ENCODE data around the gene TMEM150C.
A peak's percentile ranks its signal among the peaks of the same experiment; 100 is the strongest.

TMEM150C gene

GRCh38 chr4:82447886-82448285 is 113.9 kb downstream of the TMEM150C start:
- TF ChIP-seq, protein P1, sequence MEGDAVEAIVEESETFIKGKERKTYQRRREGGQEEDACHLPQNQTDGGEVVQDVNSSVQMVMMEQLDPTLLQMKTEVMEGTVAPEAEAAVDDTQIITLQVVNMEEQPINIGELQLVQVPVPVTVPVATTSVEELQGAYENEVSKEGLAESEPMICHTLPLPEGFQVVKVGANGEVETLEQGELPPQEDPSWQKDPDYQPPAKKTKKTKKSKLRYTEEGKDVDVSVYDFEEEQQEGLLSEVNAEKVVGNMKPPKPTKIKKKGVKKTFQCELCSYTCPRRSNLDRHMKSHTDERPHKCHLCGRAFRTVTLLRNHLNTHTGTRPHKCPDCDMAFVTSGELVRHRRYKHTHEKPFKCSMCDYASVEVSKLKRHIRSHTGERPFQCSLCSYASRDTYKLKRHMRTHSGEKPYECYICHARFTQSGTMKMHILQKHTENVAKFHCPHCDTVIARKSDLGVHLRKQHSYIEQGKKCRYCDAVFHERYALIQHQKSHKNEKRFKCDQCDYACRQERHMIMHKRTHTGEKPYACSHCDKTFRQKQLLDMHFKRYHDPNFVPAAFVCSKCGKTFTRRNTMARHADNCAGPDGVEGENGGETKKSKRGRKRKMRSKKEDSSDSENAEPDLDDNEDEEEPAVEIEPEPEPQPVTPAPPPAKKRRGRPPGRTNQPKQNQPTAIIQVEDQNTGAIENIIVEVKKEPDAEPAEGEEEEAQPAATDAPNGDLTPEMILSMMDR (IDR thresholded peaks at IDR 0.05; ENCODE audit: insufficient read depth, low read depth, low read length, missing control alignments): no peak
- DNase-seq (ENCODE audit: low read depth): no peak
- H3K4me3 ChIP-seq (ENCODE audit: low read length): no peak overlapping the region

DNA sequence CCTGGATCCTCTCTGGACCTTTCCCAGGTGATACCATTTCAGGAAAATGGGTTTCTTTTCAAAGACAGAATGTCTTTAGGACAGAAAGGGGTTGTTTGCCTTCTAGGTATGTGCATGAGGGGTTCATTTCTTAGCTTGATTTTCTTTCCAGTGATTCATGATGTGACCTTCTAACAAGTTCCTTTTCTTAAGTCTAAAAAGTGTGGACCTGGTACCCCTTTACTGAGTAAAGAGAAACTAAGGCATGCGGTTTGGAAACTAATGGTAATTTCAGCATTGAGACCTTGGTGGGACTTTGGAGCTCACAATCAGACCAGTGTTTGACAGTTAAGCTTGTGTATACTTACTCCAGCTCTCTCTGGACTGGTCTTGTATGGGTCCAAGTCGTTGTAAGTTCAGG is 122.7 kb downstream of the TMEM150C start:
- TF ChIP-seq, protein P1 (IDR thresholded peaks at IDR 0.05; ENCODE audit: insufficient read depth, low read depth, low read length, missing control alignments): no peak
- DNase-seq (ENCODE audit: low read depth): no peak
- no peak overlapping the region for H3K4me3 ChIP-seq (ENCODE audit: low read length)

GRCh38 chr4:82437285-82438005 is 124.3 kb downstream of the TMEM150C start:
- peak overlapping the region; percentile 14 for H3K4me3 ChIP-seq (ENCODE audit: low read length)
- TF ChIP-seq, protein P1 (IDR thresholded peaks at IDR 0.05; ENCODE audit: insufficient read depth, low read depth, low read length, missing control alignments): no peak
- peak; percentile 97 for DNase-seq (ENCODE audit: low read depth)

DNA sequence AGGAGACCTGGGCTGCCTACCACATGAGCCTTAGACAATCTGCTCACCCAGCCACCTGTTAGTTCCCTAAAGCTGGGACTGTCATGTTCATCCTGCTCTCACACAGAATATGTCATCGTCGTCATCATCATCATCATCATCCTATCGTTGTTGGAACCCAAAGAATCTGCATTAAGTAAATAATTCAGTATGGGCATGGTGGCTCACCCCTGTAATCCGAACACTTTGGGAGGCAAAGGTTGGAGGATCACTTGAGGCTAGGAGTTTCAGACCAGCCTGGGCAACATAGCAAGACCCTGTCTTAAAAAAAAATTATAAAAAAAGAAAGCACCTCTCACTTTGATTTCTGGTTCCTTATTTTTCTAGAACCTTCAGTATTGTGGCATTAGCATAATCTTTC is 125.0 kb downstream of the TMEM150C start:
- TF ChIP-seq, protein P1 (IDR thresholded peaks at IDR 0.05; ENCODE audit: insufficient read depth, low read depth, low read length, missing control alignments): no peak
- DNase-seq (ENCODE audit: low read depth): no peak
- no peak overlapping the region for H3K4me3 ChIP-seq (ENCODE audit: low read length)

DNA sequence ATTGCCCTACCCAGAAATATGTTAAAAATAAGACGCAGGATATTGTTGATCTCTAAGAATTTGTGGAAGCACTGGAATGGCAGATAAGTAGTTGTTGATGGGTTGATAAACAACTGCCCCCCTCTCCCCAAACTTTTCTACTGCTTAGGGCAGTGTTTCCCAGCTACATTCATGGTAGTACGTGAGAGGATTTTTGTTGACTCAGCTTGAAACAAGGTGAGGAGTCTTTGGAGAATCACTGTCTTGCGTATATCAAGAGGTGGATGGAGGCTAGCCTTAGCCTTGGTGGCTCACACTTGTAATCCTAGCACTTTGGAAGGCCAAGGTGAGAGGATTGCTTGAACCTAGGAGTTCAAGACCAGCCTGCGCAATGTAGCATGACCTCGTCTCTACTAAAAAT is 125.7 kb downstream of the TMEM150C start:
- DNase-seq (ENCODE audit: low read depth): no peak
- H3K4me3 ChIP-seq (ENCODE audit: low read length): no peak overlapping the region
- TF ChIP-seq, protein P1 (IDR thresholded peaks at IDR 0.05; ENCODE audit: insufficient read depth, low read depth, low read length, missing control alignments): no peak

DNA sequence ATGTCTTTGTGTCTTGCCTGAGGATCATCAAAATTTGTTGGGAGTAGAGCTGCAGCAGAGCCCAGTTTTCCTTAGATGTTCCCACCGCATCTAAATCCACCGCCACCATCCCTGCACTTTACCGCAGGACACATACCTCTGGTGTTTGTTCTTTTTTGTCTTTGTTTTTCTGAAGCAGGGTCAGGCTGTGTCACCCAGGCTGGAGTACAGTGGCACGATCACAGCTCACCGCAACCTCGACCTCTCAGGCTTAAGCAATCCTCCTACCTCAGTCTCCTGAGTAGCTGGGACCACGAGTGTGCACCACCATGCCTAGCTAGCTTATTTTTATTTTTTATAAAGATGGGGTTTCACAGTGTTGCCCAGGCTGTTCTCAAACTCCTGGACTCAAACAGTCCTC is 126.8 kb downstream of the TMEM150C start:
- no peak overlapping the region for H3K4me3 ChIP-seq (ENCODE audit: low read length)
- no peak for DNase-seq (ENCODE audit: low read depth)
- TF ChIP-seq, protein P1 (IDR thresholded peaks at IDR 0.05; ENCODE audit: insufficient read depth, low read depth, low read length, missing control alignments): no peak

- TF ChIP-seq, protein P1 (IDR thresholded peaks at IDR 0.05; ENCODE audit: insufficient read depth, low read depth, low read length, missing control alignments): no peak
- H3K4me3 ChIP-seq (ENCODE audit: low read length): no peak overlapping the region
- DNase-seq (ENCODE audit: low read depth): peak; percentile 36
Observed at GRCh38 chr4:82433791-82434190, 128.0 kb downstream of the TMEM150C start.

All from epithelial cell of esophagus (primary cell).